Transverse colon (tissue), 4 donors: ENCODE data around the gene SFTPA2.

Experiments
- POLR2AphosphoS5 ChIP-seq, 3 donors: sonication (generic); formaldehyde crosslinking; IDR thresholded peaks; one replicate each; pipeline ENCODE4 v1.6.1; 2016; ENCODE audit warnings: antibody characterized with exemption in 3 of 3
- TF ChIP-seq, protein P1 (sequence below), 5 experiments: fragments of 200-600 bp in 3 of 5; fragments of 450-650 bp in 2 of 5; sonication (generic) in 3 of 5; IDR thresholded peaks; 1 replicate in 2 of 5; 2 replicates in 3 of 5; pipeline ENCODE4 v1.5.1; 2016 to 2017; ENCODE audit warnings: antibody characterized with exemption in 5 of 5, inconsistent platforms in 3 of 5, mild to moderate bottlenecking in 2 of 5, moderate library complexity in 1 of 5

DNA sequence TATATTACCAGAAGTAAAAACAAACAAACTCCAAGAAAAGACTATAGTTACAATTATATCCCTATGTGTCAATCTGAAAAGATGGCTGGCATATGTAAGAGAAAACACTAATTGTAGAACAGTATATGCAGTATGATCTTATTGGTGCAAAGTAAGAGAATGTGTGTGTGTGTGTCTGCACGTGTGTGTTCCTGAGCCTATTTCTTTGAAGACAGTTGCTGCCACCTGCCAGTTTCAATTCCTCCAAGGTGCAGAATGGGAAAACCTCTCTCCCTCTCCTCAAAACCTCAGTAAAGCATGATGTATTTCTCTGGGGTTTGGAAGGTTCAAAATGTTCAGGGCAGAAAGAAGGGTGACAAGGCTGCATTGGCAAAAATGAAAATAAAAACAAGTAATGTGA is 41.7 kb upstream of the SFTPA2 start:
- no peak for TF ChIP-seq POLR2AphosphoS5 (IDR thresholded peaks at IDR 0.05)
- TF ChIP-seq, protein P1, sequence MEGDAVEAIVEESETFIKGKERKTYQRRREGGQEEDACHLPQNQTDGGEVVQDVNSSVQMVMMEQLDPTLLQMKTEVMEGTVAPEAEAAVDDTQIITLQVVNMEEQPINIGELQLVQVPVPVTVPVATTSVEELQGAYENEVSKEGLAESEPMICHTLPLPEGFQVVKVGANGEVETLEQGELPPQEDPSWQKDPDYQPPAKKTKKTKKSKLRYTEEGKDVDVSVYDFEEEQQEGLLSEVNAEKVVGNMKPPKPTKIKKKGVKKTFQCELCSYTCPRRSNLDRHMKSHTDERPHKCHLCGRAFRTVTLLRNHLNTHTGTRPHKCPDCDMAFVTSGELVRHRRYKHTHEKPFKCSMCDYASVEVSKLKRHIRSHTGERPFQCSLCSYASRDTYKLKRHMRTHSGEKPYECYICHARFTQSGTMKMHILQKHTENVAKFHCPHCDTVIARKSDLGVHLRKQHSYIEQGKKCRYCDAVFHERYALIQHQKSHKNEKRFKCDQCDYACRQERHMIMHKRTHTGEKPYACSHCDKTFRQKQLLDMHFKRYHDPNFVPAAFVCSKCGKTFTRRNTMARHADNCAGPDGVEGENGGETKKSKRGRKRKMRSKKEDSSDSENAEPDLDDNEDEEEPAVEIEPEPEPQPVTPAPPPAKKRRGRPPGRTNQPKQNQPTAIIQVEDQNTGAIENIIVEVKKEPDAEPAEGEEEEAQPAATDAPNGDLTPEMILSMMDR (IDR thresholded peaks at IDR 0.05), result no peak
